AG20443 (cell line): Measurements from ENCODE around the gene TXN2.
A peak's percentile ranks its signal among the peaks of the same experiment; 100 is the strongest.
"Not testable (repeated sequence)": the region's sequence is repeated elsewhere in the genome, so short reads cannot be mapped to it uniquely, and the experiment has no call there.

Experiments used
- DNase-seq: peaks from one replicate; pipeline ENCODE4 v3.0.0; 2012; ENCODE audit warnings: low spot score, mixed read lengths

Gene TXN2

GRCh38 chr22:36431977-36432376 lies 49.5 kb downstream of the TXN2 start:
- DNase-seq, result no peak

GRCh38 chr22:36430863-36431262 lies 50.6 kb downstream of the TXN2 start:
- no peak for DNase-seq

- DNase-seq, result not testable (repeated sequence)
Observed at GRCh38 chr22:36427952-36428351, 53.5 kb downstream of the TXN2 start.

GRCh38 chr22:36425977-36426523 lies 55.4 kb downstream of the TXN2 start:
- DNase-seq, result no peak

- DNase-seq, result no peak
Observed at GRCh38 chr22:36424901-36425579, 56.4 kb downstream of the TXN2 start.

GRCh38 chr22:36424466-36424865 lies 57.0 kb downstream of the TXN2 start:
- DNase-seq, result not testable (repeated sequence)

- DNase-seq, result no peak
Observed at GRCh38 chr22:36423461-36424404, 57.7 kb downstream of the TXN2 start.

GRCh38 chr22:36422287-36423014 lies 59.0 kb downstream of the TXN2 start:
- no peak for DNase-seq

- DNase-seq, result no peak
Observed at GRCh38 chr22:36419912-36420882, 61.2 kb downstream of the TXN2 start.

- DNase-seq, result peak; percentile 43
Observed at GRCh38 chr22:36419177-36419911, 62.1 kb downstream of the TXN2 start.

GRCh38 chr22:36417281-36417686 lies 64.2 kb downstream of the TXN2 start:
- no peak for DNase-seq
